K562 (cell line): ENCODE data around the gene RSPH9. TPM values are rescaled to one million over a fixed set of nuclear protein-coding genes. Genes with fewer than 3 reads are reported as not detected.

Experiments used
- ATF4 ChIP-seq: fragments of 450-650 bp; formaldehyde crosslinking; IDR thresholded peaks from 2 replicates; pipeline ENCODE4 v1.4.0; 2022; ENCODE audit warnings: mild to moderate bottlenecking, moderate library complexity
- CBFB ChIP-seq: sonication (generic); formaldehyde crosslinking; IDR thresholded peaks from 2 replicates; pipeline ENCODE4 v1.4.0; 2020; ENCODE audit warnings: mild to moderate bottlenecking, missing genetic modification reagents
- CEBPG ChIP-seq, 3 experiments: fragments of 200-800 bp in 1 of 3; sonication (Bioruptor generic) in 1 of 3; sonication (generic) in 1 of 3; formaldehyde crosslinking in 1 of 3; IDR thresholded peaks in 2 of 3; conservative IDR thresholded peaks in 1 of 3; 2 replicates each; pipeline versions ENCODE4 v1.6.1 to v1.8.0; 2016 to 2022; ENCODE audit warnings: missing compliant biosample characterization in 2 of 3, missing genetic modification characterization in 2 of 3, mild to moderate bottlenecking in 1 of 3, missing genetic modification reagents in 1 of 3
- CEBPZ ChIP-seq: fragments of 150-350 bp; IDR thresholded peaks from 2 replicates; pipeline ENCODE4 v1.6.1; 2014; ENCODE audit warnings: low read depth, mild to moderate bottlenecking, low read length, borderline replicate concordance
- ESRRA ChIP-seq: fragments of 450-650 bp; IDR thresholded peaks from 2 replicates; pipeline ENCODE4 v1.6.1; 2014; ENCODE audit warnings: low read depth, mild to moderate bottlenecking, moderate library complexity, borderline replicate concordance
- HMGXB4 ChIP-seq: sonication (generic); formaldehyde crosslinking; IDR thresholded peaks from 2 replicates; pipeline ENCODE4 v1.8.1; 2023; ENCODE audit warnings: mild to moderate bottlenecking, missing genetic modification reagents
- IRF1 ChIP-seq: sonication (generic); formaldehyde crosslinking; IDR thresholded peaks from 2 replicates; pipeline ENCODE4 v1.8.0; 2022; ENCODE audit warnings: missing genetic modification reagents, mild to moderate bottlenecking, borderline replicate concordance
- MLX ChIP-seq, 2 experiments: fragments of 450-650 bp in 1 of 2; sonication (generic) in 1 of 2; formaldehyde crosslinking; conservative IDR thresholded peaks; 2 replicates each; pipeline versions ENCODE4 v1.4.0 to v1.8.1; 2020 to 2022; ENCODE audit warnings: mild to moderate bottlenecking in 1 of 2, missing genetic modification reagents in 1 of 2
- NFRKB ChIP-seq: fragments of 450-650 bp; IDR thresholded peaks from 2 replicates; pipeline ENCODE4 v1.6.1; 2016; ENCODE audit warnings: low read depth
- PCBP2 ChIP-seq: fragments of 200-400 bp; formaldehyde crosslinking; IDR thresholded peaks from 2 replicates; pipeline ENCODE4 v1.6.1; 2018; ENCODE audit warnings: low read length, low read depth, mild to moderate bottlenecking, moderate library complexity; ENCODE audit not compliant: poor library complexity, severe bottlenecking
- SMARCB1 ChIP-seq: IDR thresholded peaks from 2 replicates; pipeline ENCODE4 v1.6.1; 2011; ENCODE audit warnings: improper control_type of control experiment, low read depth; ENCODE audit not compliant: insufficient read length
- XRCC5 ChIP-seq: fragments of 200-400 bp; formaldehyde crosslinking; IDR thresholded peaks from 2 replicates; pipeline ENCODE4 v1.6.1; 2017; ENCODE audit warnings: low read depth, mild to moderate bottlenecking, low read length
- polyA plus RNA-seq, 8 experiments: library from polyadenylated mRNA; depleted of rRNA in 4 of 8; stranded (reverse) in 5 of 8; unstranded in 3 of 8; fragments of >200 nt; fragmentation: Nextera tagmentation in 2 of 8; fragmentation: Illumina TruSeq in 1 of 8; extraction: Ambion mirVana in 2 of 8; extraction: Trizol in 1 of 8; gene quantifications; 2 replicates each; pipeline versions ENCODE4 v1.2.1 to v1.2.3, GENCODE V29; 2011 to 2014; ENCODE audit warnings: inconsistent platforms in 1 of 8, missing spikeins in 1 of 8
- total RNA-seq, 7 experiments: library from RNA; depleted of rRNA in 6 of 7; stranded (reverse); fragments of >200 nt in 6 of 7; fragmentation: Illumina TruSeq in 2 of 7; extraction: Trizol in 2 of 7; gene quantifications; 2 replicates each; pipeline versions ENCODE4 v1.2.1 to v1.2.3, GENCODE V29; 2011 to 2021; ENCODE audit warnings: low replicate concordance in 1 of 7
- TF ChIP-seq, protein P1 (sequence below): fragments of 450-650 bp; formaldehyde crosslinking; IDR thresholded peaks from 2 replicates; pipeline ENCODE4 v1.4.0; 2020; ENCODE audit warnings: mild to moderate bottlenecking, moderate library complexity
- TF ChIP-seq, protein P2 (sequence below): IDR thresholded peaks from 2 replicates; pipeline ENCODE4 v1.6.1; 2012; ENCODE audit warnings: low read depth, low read length, improper control_type of control experiment, borderline replicate concordance

The RSPH9 gene
- total and polyA plus RNA-seq, 9 of the 15 experiments (the other 6 are each of a cell fraction or from before 2014, with no cell fraction given) = 0.05 to 0.60 (median 0.39) TPM; not detected in 6

DNA sequence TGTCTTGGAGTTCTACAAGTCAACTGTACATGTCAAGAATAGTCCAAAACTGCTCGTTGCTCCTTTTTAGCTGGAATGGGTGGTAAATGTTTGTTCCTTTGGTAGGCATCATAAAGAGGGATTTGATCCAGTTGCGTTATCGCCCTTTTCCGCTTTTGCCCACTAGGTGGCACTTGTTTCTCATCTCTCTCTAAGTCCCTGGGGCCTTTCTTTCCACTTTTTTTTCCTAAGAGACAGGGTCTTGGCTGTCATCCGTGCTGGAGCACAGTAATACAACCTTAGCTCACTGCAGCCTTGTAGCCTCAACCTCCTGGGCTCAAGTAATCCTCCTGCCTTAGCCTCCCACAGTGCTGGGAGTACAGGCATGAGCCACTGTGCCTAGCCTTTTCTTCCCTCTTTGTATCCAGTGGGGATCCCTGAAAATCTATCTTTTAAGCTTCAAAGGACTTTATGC is 36.5 kb upstream of the RSPH9 start (continued):
- TF ChIP-seq MLX (CRISPR knock-in tag; conservative IDR thresholded peaks at IDR 0.05) (no peak), ATF4 (0 out of 2 replicates have a peak, but pooled peaks have one; percentile 2), PCBP2 (no peak), CEBPZ (no peak), SMARCB1 (no peak), CEBPG (CRISPR knock-in tag; IDR thresholded peaks at IDR 0.05) (0 out of 2 replicates have a peak, but pooled peaks have one; percentile 4), CEBPG (tag; conservative IDR thresholded peaks at IDR 0.05 in 1 of 2, IDR thresholded peaks at IDR 0.05 in 1 of 2) (0 out of 4 replicates have a peak, but pooled peaks of 1 of the 2 experiments have one; percentile 34), ESRRA (0 out of 2 replicates have a peak, but pooled peaks have one; percentile 11), IRF1 (no peak), CBFB (CRISPR knock-in tag) (no peak), NFRKB (no peak), XRCC5 (peak; percentile 82), HMGXB4 (CRISPR knock-in tag) (no peak)
- TF ChIP-seq, protein P1, sequence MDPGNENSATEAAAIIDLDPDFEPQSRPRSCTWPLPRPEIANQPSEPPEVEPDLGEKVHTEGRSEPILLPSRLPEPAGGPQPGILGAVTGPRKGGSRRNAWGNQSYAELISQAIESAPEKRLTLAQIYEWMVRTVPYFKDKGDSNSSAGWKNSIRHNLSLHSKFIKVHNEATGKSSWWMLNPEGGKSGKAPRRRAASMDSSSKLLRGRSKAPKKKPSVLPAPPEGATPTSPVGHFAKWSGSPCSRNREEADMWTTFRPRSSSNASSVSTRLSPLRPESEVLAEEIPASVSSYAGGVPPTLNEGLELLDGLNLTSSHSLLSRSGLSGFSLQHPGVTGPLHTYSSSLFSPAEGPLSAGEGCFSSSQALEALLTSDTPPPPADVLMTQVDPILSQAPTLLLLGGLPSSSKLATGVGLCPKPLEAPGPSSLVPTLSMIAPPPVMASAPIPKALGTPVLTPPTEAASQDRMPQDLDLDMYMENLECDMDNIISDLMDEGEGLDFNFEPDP (CRISPR knock-in tag) = no peak
- TF ChIP-seq, protein P2, sequence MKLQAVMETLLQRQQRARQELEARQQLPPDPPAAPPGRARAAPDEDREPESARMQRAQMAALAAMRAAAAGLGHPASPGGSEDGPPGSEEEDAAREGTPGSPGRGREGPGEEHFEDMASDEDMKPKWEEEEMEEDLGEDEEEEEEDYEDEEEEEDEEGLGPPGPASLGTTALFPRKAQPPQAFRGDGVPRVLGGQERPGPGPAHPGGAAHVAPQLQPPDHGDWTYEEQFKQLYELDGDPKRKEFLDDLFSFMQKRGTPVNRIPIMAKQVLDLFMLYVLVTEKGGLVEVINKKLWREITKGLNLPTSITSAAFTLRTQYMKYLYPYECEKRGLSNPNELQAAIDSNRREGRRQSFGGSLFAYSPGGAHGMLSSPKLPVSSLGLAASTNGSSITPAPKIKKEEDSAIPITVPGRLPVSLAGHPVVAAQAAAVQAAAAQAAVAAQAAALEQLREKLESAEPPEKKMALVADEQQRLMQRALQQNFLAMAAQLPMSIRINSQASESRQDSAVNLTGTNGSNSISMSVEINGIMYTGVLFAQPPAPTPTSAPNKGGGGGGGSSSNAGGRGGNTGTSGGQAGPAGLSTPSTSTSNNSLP = no peak
